Kidney tubule cell (primary cell): ENCODE measurements around the gene RNF38.

Experiments
- DNase-seq: peaks from one replicate; pipeline ENCODE4 v3.0.0-alpha.2; 2018; ENCODE audit warnings: low spot score

Gene RNF38

DNA sequence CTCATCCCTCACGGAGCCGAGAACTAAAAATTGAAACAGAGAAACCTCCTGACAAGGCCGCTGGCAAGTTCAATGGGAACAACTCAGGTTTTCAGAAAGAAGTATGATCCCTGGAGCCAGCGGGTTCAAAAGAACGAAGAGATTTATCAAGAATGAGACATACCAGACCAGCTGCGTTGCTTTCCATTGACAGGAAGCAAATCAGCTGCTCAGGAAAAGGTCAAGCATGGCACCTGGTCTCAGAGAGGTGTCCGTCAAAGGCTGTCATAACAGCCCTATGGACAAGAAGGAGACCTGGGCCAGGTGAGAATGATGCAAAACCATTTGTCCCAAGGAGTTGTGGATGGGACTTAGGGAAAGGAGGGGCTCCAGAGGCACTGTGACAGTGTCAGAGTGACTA is 106.9 kb downstream of the RNF38 start:
- DNase-seq: no peak

- DNase-seq: no peak
These were observed 107.4 kb downstream of the RNF38 start for GRCh38 chr9:36292641-36293040.

GRCh38 chr9:36290996-36291395 is 109.1 kb downstream of the RNF38 start:
- DNase-seq: no peak

DNA sequence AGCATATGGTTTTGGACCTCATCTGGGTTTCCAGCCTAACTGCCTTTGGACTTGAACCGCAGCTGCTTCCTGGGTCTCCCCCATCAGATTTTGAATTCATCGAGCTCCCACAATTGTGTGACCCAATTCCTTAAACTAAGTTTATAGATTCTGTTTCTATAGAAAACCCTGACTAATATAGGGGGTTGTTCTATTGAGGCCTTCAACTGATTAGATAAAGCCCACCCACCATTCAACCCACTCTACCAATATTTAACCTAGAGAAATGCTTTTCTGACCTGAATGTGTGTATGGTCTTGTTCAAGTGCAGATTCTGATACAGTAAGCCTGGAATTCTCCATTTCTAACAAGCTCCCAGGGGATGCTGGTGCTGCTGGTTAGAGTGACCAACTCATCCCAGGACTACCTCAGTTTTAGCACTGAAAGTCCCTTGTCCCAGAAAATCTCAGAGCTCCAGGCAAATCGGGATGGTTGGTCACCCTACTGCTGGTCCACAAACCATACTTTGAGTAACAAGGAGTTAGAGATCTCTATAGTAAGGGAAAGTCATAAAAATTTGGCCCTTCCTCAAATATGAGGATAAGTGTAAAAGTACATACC is 110.1 kb downstream of the RNF38 start:
- DNase-seq: no peak

DNA sequence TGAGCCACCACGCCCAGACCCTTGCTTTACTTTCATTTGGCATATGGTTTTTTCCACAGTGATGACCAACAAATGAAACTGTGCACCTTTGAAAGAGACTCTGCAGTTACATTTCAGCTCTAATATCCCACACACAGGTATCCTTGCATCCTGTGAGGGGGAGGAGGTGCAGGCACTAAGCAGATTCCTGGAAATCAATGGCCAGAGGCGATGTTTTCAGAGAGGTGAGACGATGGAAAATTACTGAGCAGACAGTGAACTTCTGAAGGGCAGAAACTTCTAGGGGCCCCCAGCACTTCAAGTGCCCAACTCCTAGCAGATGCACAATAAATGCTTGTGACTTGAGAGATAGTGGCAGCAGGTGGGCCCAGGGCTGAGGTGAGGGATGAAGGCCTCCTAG is 112.0 kb downstream of the RNF38 start:
- peak; percentile 20 for DNase-seq
